Urothelium cell line (cell line): ENCODE data around the gene ATF5.
"Not testable (repeated sequence)": the region's sequence is repeated elsewhere in the genome, so short reads cannot be mapped to it uniquely, and the experiment has no call there.

ENCODE experiments used
- DNase-seq: peaks from one replicate; pipeline ENCODE4 v3.0.0; 2011; ENCODE audit warnings: low spot score, mixed read lengths
- FAIRE-seq: peaks from 2 replicates; lab custom pipeline; 2011; peaks lifted over from hg19 to GRCh38; lab: Jason Lieb, UNC

The ATF5 gene

GRCh38 chr19:49940482-49940791 lies 11.4 kb downstream of the ATF5 start:
- FAIRE-seq = peak; percentile 9
- no peak for DNase-seq

GRCh38 chr19:49944567-49944966 lies 15.6 kb downstream of the ATF5 start:
- FAIRE-seq, DNase-seq: not testable (repeated sequence)

- no peak for FAIRE-seq
- DNase-seq = no peak
These were observed 17.4 kb downstream of the ATF5 start for GRCh38 chr19:49946415-49946814.

GRCh38 chr19:49949742-49950589 lies 21.0 kb downstream of the ATF5 start:
- DNase-seq = peak; percentile 41
- FAIRE-seq = no peak

GRCh38 chr19:49950590-49950948 lies 21.6 kb downstream of the ATF5 start:
- DNase-seq (no peak), FAIRE-seq (no peak)

- FAIRE-seq = no peak
- DNase-seq = no peak
These were observed 22.0 kb downstream of the ATF5 start for GRCh38 chr19:49950956-49951526.

- FAIRE-seq = no peak
- no peak for DNase-seq
These were observed 22.9 kb downstream of the ATF5 start for GRCh38 chr19:49951806-49952478.

GRCh38 chr19:49952479-49952836 lies 23.5 kb downstream of the ATF5 start:
- FAIRE-seq = no peak

GRCh38 chr19:49952906-49953305 lies 23.9 kb downstream of the ATF5 start:
- DNase-seq (no peak), FAIRE-seq (no peak)

More at GRCh38 chr19:49952479-49952836, 23.5 kb downstream of the ATF5 start:
- no peak for DNase-seq

GRCh38 chr19:49953416-49953815 lies 24.4 kb downstream of the ATF5 start:
- FAIRE-seq (no peak), DNase-seq (no peak)

GRCh38 chr19:49954092-49954829 lies 25.3 kb downstream of the ATF5 start:
- DNase-seq (no peak), FAIRE-seq (no peak)

- FAIRE-seq (no peak), DNase-seq (no peak)
These were observed 25.9 kb downstream of the ATF5 start for GRCh38 chr19:49954933-49955332.

- FAIRE-seq = no peak
- no peak for DNase-seq
These were observed 27.1 kb downstream of the ATF5 start for GRCh38 chr19:49956115-49956495.

GRCh38 chr19:49957262-49957915 lies 28.4 kb downstream of the ATF5 start:
- FAIRE-seq (no peak), DNase-seq (no peak)

- not testable (repeated sequence) for DNase-seq, FAIRE-seq
These were observed 29.1 kb downstream of the ATF5 start for GRCh38 chr19:49958144-49958543.

GRCh38 chr19:49958596-49958995 lies 29.6 kb downstream of the ATF5 start:
- not testable (repeated sequence) for FAIRE-seq, DNase-seq

- DNase-seq, FAIRE-seq: not testable (repeated sequence)
These were observed 30.9 kb downstream of the ATF5 start for GRCh38 chr19:49959892-49960291.

GRCh38 chr19:49960980-49961379 lies 32.0 kb downstream of the ATF5 start, which contains the start of gene SIGLEC11:
Gene SIGLEC11 (minus strand): TSS chr19:49961172. CDS start chr19:49961081, 91 bp downstream.
- FAIRE-seq, DNase-seq: not testable (repeated sequence)

GRCh38 chr19:49968279-49968922 lies 39.4 kb downstream of the ATF5 start:
- FAIRE-seq (no peak), DNase-seq (no peak)

- FAIRE-seq, DNase-seq: not testable (repeated sequence)
These were observed 40.4 kb downstream of the ATF5 start for GRCh38 chr19:49969355-49969754.
